HepG2 (cell line): ENCODE measurements around the gene ANKRD65. TPM values are rescaled to one million over a fixed set of nuclear protein-coding genes. Genes with fewer than 3 reads are reported as not detected.
A peak's percentile ranks its signal among the peaks of the same experiment; 100 is the strongest.

ENCODE experiments used
- ARNTL ChIP-seq: sonication (generic); formaldehyde crosslinking; IDR thresholded peaks from 2 replicates; pipeline ENCODE4 v1.4.0; 2020; ENCODE audit warnings: mild to moderate bottlenecking, missing genetic modification reagents
- KAT8 ChIP-seq: IDR thresholded peaks from 2 replicates; pipeline ENCODE4 v1.6.1; 2016; ENCODE audit warnings: missing genetic modification reagents, missing compliant biosample characterization
- KDM5B ChIP-seq: sonication (generic); formaldehyde crosslinking; IDR thresholded peaks from 2 replicates; pipeline ENCODE4 v1.4.0; 2020; ENCODE audit warnings: missing genetic modification reagents, mild to moderate bottlenecking, borderline replicate concordance
- MATR3 ChIP-seq: sonication (generic); formaldehyde crosslinking; IDR thresholded peaks from 2 replicates; pipeline ENCODE4 v1.4.0; 2020; ENCODE audit warnings: missing genetic modification reagents
- NR1H2 ChIP-seq: sonication (generic); formaldehyde crosslinking; IDR thresholded peaks from 2 replicates; pipeline ENCODE4 v1.8.1; 2022; ENCODE audit warnings: low read depth, missing genetic modification reagents, borderline replicate concordance
- SMAD3 ChIP-seq: sonication (generic); formaldehyde crosslinking; IDR thresholded peaks from 2 replicates; pipeline ENCODE4 v1.4.0; 2020; ENCODE audit warnings: missing genetic modification reagents
- ZFYVE20 ChIP-seq: sonication (generic); formaldehyde crosslinking; IDR thresholded peaks from 2 replicates; pipeline ENCODE4 v1.8.0; 2023; ENCODE audit warnings: low read depth, mild to moderate bottlenecking, moderate library complexity, missing genetic modification reagents, borderline replicate concordance
- ZNF432 ChIP-seq: sonication (generic); formaldehyde crosslinking; IDR thresholded peaks from 2 replicates; pipeline ENCODE4 v1.5.0; 2020; ENCODE audit warnings: missing genetic modification reagents, mild to moderate bottlenecking, borderline replicate concordance
- ZNF83 ChIP-seq: sonication (generic); formaldehyde crosslinking; IDR thresholded peaks from 2 replicates; pipeline ENCODE4 v1.4.0; 2020; ENCODE audit warnings: missing genetic modification reagents, mild to moderate bottlenecking, borderline replicate concordance
- polyA plus RNA-seq, 8 experiments: library from polyadenylated mRNA; depleted of rRNA in 3 of 8; stranded (reverse) in 7 of 8; unstranded in 1 of 8; fragments of >200 nt; fragmentation: Illumina TruSeq in 4 of 8; extraction: Trizol in 4 of 8; gene quantifications; 2 replicates each; pipeline versions ENCODE4 v1.2.1 to v1.2.3, GENCODE V29; 2011 to 2016; ENCODE audit warnings: low read depth in 4 of 8, missing spikeins in 1 of 8, mixed read lengths in 1 of 8; ENCODE audit not compliant: insufficient read depth in 1 of 8
- total RNA-seq, 5 experiments: library from RNA; depleted of rRNA; stranded (reverse); fragments of >200 nt; fragmentation: Illumina TruSeq; extraction: Trizol; gene quantifications; 2 replicates each; pipeline ENCODE4 v1.2.3, GENCODE V29; 2016; ENCODE audit warnings: low read depth in 1 of 5
- TF ChIP-seq, protein P1 (sequence below): sonication (generic); formaldehyde crosslinking; IDR thresholded peaks from 2 replicates; pipeline ENCODE4 v1.5.1; 2020; ENCODE audit warnings: mild to moderate bottlenecking, missing genetic modification reagents
- TF ChIP-seq, protein P2 (sequence below): sonication (generic); formaldehyde crosslinking; IDR thresholded peaks from 2 replicates; pipeline ENCODE4 v1.8.0; 2022; ENCODE audit warnings: missing genetic modification reagents, mild to moderate bottlenecking, moderate library complexity, borderline replicate concordance
- TF ChIP-seq, protein P3 (sequence below): fragments of 450-650 bp; IDR thresholded peaks from 2 replicates; pipeline ENCODE4 v1.6.1; 2016
- TF ChIP-seq, protein P4 (sequence below): sonication (generic); formaldehyde crosslinking; IDR thresholded peaks from 2 replicates; pipeline ENCODE4 v1.4.0; 2020; ENCODE audit warnings: missing genetic modification reagents, borderline replicate concordance

The ANKRD65 gene
- total and polyA plus RNA-seq, 2 of the 13 experiments (the other 11 are each of a cell fraction or from before 2014, with no cell fraction given): 12.1 to 30.1 TPM

DNA sequence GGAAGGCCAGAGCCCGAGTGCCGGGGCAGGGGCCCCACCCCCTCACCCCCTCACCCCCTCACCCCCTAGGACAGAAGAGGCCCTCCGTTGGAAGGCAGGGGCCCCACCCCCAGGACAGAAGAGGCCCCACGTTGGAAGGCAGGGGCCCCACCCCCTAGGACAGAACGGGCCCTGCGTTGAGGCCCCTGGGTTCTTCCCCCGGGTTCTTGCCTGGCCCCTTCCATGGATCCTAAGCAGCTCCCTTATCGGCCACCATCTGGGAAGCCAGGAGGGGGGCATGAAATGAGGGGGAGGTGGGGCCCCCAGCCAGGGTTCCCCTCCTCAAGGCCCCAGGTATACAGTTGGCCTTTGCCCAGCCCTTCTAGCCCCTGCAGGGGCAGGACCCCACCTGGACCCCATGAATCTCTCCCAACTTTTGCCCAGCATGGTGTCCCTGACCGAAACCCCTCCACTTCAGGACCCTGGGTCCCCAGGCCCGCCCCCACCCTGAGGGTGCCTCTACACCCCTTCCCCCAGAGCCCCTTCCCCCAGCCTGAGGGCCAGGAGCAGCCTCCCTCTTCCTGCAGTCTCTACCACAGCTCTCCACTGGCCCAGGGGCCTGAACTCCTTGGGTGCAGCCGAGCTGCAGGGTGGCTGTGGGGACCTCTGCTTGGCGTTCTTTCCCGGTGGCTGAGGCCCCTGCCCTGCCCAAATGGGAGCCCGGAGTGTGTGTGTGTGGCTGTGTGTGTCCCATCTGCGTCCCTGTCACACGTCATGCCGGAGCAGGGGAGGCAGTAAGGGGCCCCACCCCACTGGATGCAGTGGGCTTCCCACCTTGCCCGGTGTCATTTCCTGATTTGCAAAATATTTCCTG, 10.1 kb upstream of the ANKRD65 start (continued):
- TF ChIP-seq, protein P1, sequence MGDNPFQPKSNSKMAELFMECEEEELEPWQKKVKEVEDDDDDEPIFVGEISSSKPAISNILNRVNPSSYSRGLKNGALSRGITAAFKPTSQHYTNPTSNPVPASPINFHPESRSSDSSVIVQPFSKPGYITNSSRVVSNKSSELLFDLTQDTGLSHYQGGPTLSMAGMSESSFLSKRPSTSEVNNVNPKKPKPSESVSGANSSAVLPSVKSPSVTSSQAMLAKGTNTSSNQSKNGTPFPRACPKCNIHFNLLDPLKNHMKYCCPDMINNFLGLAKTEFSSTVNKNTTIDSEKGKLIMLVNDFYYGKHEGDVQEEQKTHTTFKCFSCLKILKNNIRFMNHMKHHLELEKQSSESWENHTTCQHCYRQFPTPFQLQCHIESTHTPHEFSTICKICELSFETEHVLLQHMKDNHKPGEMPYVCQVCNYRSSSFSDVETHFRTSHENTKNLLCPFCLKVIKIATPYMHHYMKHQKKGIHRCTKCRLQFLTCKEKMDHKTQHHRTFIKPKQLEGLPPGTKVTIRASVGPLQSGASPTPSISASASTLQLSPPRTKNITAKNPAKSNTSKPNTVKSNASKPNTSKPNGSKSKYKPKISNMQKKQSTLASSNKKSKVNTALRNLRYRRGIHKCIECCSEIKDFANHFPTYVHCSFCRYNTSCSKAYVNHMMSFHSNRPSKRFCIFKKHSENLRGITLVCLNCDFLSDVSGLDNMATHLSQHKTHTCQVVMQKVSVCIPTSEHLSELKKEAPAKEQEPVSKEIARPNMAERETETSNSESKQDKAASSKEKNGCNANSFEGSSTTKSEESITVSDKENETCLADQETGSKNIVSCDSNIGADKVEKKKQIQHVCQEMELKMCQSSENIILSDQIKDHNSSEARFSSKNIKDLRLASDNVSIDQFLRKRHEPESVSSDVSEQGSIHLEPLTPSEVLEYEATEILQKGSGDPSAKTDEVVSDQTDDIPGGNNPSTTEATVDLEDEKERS (CRISPR knock-in tag): no peak; the same call in 1 of the 2 replicates
- TF ChIP-seq ARNTL (CRISPR knock-in tag) (0 out of 2 replicates have a peak, but pooled peaks have one; percentile 1), KDM5B (CRISPR knock-in tag) (no peak), ZFYVE20 (CRISPR knock-in tag) (no peak), MATR3 (no peak), ZNF83 (CRISPR knock-in tag) (no peak; the same call in 1 of the 2 replicates), KAT8 (CRISPR knock-in tag) (peak; percentile 17; the same call in 1 of the 2 replicates), ZNF432 (CRISPR knock-in tag) (no peak), SMAD3 (no peak), NR1H2 (CRISPR knock-in tag) (no peak)
- TF ChIP-seq, protein P2, sequence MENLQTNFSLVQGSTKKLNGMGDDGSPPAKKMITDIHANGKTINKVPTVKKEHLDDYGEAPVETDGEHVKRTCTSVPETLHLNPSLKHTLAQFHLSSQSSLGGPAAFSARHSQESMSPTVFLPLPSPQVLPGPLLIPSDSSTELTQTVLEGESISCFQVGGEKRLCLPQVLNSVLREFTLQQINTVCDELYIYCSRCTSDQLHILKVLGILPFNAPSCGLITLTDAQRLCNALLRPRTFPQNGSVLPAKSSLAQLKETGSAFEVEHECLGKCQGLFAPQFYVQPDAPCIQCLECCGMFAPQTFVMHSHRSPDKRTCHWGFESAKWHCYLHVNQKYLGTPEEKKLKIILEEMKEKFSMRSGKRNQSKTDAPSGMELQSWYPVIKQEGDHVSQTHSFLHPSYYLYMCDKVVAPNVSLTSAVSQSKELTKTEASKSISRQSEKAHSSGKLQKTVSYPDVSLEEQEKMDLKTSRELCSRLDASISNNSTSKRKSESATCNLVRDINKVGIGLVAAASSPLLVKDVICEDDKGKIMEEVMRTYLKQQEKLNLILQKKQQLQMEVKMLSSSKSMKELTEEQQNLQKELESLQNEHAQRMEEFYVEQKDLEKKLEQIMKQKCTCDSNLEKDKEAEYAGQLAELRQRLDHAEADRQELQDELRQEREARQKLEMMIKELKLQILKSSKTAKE (CRISPR knock-in tag): no peak
- TF ChIP-seq, protein P3, sequence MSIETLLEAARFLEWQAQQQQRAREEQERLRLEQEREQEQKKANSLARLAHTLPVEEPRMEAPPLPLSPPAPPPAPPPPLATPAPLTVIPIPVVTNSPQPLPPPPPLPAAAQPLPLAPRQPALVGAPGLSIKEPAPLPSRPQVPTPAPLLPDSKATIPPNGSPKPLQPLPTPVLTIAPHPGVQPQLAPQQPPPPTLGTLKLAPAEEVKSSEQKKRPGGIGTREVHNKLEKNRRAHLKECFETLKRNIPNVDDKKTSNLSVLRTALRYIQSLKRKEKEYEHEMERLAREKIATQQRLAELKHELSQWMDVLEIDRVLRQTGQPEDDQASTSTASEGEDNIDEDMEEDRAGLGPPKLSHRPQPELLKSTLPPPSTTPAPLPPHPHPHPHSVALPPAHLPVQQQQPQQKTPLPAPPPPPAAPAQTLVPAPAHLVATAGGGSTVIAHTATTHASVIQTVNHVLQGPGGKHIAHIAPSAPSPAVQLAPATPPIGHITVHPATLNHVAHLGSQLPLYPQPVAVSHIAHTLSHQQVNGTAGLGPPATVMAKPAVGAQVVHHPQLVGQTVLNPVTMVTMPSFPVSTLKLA: no peak
- TF ChIP-seq, protein P4, sequence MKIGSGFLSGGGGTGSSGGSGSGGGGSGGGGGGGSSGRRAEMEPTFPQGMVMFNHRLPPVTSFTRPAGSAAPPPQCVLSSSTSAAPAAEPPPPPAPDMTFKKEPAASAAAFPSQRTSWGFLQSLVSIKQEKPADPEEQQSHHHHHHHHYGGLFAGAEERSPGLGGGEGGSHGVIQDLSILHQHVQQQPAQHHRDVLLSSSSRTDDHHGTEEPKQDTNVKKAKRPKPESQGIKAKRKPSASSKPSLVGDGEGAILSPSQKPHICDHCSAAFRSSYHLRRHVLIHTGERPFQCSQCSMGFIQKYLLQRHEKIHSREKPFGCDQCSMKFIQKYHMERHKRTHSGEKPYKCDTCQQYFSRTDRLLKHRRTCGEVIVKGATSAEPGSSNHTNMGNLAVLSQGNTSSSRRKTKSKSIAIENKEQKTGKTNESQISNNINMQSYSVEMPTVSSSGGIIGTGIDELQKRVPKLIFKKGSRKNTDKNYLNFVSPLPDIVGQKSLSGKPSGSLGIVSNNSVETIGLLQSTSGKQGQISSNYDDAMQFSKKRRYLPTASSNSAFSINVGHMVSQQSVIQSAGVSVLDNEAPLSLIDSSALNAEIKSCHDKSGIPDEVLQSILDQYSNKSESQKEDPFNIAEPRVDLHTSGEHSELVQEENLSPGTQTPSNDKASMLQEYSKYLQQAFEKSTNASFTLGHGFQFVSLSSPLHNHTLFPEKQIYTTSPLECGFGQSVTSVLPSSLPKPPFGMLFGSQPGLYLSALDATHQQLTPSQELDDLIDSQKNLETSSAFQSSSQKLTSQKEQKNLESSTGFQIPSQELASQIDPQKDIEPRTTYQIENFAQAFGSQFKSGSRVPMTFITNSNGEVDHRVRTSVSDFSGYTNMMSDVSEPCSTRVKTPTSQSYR (CRISPR knock-in tag): peak; percentile 32; the same call in 1 of the 2 replicates
